ENCODE measurements around the gene DGKB.

The DGKB gene

DNA sequence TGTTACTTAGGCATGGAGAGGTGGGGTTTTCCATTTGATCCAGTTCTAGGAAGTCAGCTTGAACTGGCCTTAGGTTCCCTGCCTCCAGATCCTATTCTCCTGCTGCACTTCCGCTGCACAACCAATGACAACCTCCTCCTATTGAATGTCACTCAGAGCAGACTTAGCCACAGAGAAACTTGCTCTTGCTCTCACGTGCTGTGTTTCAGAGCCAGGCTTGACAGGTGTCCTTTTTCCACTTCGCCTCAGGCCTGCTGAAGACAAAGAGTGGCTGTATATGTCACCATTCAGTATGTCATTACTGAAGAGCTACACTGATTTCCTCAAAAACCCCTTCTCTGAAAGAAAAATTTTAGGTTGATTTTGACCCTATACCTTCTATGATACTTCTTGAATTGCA is 797.7 kb downstream of the DGKB start:
- TF ChIP-seq SPI1 (IDR thresholded peaks at IDR 0.05; ENCODE audit: low read depth, low read length) (no peak), POLR2AphosphoS5 (IDR thresholded peaks at IDR 0.05; ENCODE audit: low read depth, low read length) (no peak), POU2F2 (IDR thresholded peaks at IDR 0.05; ENCODE audit: low read depth, low read length) (no peak), POLR2A (IDR thresholded peaks at IDR 0.05; ENCODE audit: low read depth, low read length) (no peak), TAF1 (IDR thresholded peaks at IDR 0.05; ENCODE audit: low read depth, low read length) (no peak), PAX5 (IDR thresholded peaks at IDR 0.05; ENCODE audit: insufficient read depth, low read length, severe bottlenecking) (no peak)
- FAIRE-seq = no peak

DNA sequence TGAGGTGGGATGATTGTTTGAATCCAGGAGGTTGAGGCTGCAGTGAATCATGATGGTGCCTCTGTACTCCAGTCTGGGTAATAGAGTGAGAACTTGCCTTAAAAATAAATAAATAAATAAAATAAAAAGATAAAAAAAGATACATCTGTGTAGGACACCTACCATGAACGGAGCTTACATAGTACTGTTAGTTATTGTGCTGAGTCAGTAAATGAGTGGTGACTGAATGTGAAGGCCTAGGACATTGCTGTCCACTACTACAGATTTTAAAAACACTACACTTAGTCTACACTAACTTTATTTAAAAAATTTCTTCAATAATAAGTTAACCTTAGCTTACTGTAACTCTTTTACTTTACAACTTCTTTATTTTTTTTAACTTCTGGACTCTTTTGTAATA is 806.4 kb downstream of the DGKB start:
- TF ChIP-seq POLR2AphosphoS5 (IDR thresholded peaks at IDR 0.05; ENCODE audit: low read depth, low read length) (no peak), SPI1 (IDR thresholded peaks at IDR 0.05; ENCODE audit: low read depth, low read length) (no peak), TAF1 (IDR thresholded peaks at IDR 0.05; ENCODE audit: low read depth, low read length) (no peak), POU2F2 (IDR thresholded peaks at IDR 0.05; ENCODE audit: low read depth, low read length) (no peak), POLR2A (IDR thresholded peaks at IDR 0.05; ENCODE audit: low read depth, low read length) (no peak), PAX5 (IDR thresholded peaks at IDR 0.05; ENCODE audit: insufficient read depth, low read length, severe bottlenecking) (no peak)
- DNase-seq (ENCODE audit: insufficient read length, low spot score) (no peak), FAIRE-seq (no peak)

More for the DNA sequence above, 797.7 kb downstream of the DGKB start:
- no peak for DNase-seq (ENCODE audit: insufficient read length, low spot score)

DNA sequence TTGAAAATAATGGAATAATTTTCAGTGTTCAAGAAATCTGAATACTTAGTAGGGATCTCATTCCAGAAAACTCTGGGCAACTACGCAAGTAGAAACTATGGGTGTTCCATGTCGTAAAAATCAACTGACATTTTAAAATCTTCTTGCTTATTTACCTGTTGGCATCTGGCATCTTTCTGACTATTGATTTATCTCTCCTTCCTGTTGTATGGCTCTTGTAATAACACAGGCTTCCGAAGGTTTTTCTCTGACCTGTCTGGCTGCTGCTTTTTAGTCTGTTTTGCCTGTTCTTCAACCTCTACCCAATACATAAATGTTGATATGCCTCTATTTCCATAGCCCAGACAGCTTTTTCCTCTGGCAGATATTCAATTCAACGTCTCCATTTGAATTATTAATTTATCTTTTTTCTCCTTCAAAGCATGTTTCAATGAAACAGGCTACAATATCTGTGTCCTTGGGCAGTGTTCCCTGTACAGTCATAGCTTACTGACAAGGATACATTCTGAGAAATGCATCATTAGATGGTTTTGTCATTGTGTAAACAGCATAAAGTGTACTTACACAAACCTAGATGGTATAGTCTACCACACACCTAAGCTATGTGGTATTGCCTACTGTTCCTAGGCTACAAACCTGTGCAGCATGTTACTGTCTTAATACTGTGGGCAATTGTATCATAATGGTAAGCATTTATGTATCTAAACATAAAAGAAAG is 807.2 kb downstream of the DGKB start:
- TF ChIP-seq SPI1 (IDR thresholded peaks at IDR 0.05; ENCODE audit: low read depth, low read length) (no peak), PAX5 (IDR thresholded peaks at IDR 0.05; ENCODE audit: insufficient read depth, low read length, severe bottlenecking) (no peak), TAF1 (IDR thresholded peaks at IDR 0.05; ENCODE audit: low read depth, low read length) (no peak), POLR2AphosphoS5 (IDR thresholded peaks at IDR 0.05; ENCODE audit: low read depth, low read length) (no peak), POU2F2 (IDR thresholded peaks at IDR 0.05; ENCODE audit: low read depth, low read length) (no peak), POLR2A (IDR thresholded peaks at IDR 0.05; ENCODE audit: low read depth, low read length) (no peak)
- FAIRE-seq = no peak
- DNase-seq (ENCODE audit: insufficient read length, low spot score) = no peak
